ENCODE measurements around the gene AAK1.

DNA sequence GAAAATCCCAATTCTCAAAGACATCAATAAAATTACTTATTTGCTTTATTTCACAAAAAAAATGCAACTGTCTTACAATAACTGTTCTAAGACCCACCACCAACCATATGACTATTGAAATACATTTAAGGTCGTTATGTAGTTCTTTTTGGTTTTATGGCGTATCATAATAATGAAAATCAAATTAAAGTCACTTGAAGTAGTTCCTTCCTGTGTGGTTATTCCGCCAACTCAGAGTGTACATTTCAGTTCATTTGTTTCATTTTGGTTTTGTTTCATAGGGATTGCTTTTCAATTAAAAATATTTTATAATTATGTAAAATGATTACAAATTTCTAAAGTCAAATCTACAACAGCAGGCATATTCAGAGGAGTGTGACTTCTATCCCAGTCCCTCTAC is 45.9 kb upstream of the AAK1 start:
- TF ChIP-seq, protein P1, sequence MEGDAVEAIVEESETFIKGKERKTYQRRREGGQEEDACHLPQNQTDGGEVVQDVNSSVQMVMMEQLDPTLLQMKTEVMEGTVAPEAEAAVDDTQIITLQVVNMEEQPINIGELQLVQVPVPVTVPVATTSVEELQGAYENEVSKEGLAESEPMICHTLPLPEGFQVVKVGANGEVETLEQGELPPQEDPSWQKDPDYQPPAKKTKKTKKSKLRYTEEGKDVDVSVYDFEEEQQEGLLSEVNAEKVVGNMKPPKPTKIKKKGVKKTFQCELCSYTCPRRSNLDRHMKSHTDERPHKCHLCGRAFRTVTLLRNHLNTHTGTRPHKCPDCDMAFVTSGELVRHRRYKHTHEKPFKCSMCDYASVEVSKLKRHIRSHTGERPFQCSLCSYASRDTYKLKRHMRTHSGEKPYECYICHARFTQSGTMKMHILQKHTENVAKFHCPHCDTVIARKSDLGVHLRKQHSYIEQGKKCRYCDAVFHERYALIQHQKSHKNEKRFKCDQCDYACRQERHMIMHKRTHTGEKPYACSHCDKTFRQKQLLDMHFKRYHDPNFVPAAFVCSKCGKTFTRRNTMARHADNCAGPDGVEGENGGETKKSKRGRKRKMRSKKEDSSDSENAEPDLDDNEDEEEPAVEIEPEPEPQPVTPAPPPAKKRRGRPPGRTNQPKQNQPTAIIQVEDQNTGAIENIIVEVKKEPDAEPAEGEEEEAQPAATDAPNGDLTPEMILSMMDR (IDR thresholded peaks at IDR 0.05), result no peak
- TF ChIP-seq POLR2A (IDR thresholded peaks at IDR 0.05) (no peak), POLR2AphosphoS5 (IDR thresholded peaks at IDR 0.05) (no peak)
